ENCODE results near the gene HBG2. TPM values are rescaled to one million over a fixed set of nuclear protein-coding genes. Genes with fewer than 3 reads are reported as not detected.

The HBG2 gene
- total and polyA plus RNA-seq, 10 of the 15 experiments (the other 5 are each of a cell fraction or from before 2014, with no cell fraction given) = 1.1 to 8.3 (median 2.9) TPM; not detected in 5

- no peak for TF ChIP-seq E4F1 (IDR thresholded peaks at IDR 0.05; ENCODE audit: borderline replicate concordance, partially characterized antibody)
- no peak for TF ChIP-seq BMI1 (IDR thresholded peaks at IDR 0.05; ENCODE audit: borderline replicate concordance)
- TF ChIP-seq NR2C1 (IDR thresholded peaks at IDR 0.05) = no peak
- no peak for TF ChIP-seq ETV6 (conservative IDR thresholded peaks at IDR 0.05 in 1 of 2, IDR thresholded peaks at IDR 0.05 in 1 of 2; ENCODE audit: borderline replicate concordance in 1 of 2, low read depth in 1 of 2)
- no peak for TF ChIP-seq CREB1 (IDR thresholded peaks at IDR 0.05; ENCODE audit: low read depth)
- TF ChIP-seq SREBF2 (IDR thresholded peaks at IDR 0.05; ENCODE audit: low read length) = no peak
- no peak for TF ChIP-seq CUX1 (IDR thresholded peaks at IDR 0.05; ENCODE audit: insufficient replicate concordance, low read depth, low read length)
- TF ChIP-seq HDGF (IDR thresholded peaks at IDR 0.05) = no peak
- TF ChIP-seq SUPT20H (IDR thresholded peaks at IDR 0.05; ENCODE audit: borderline replicate concordance, control insufficient read depth, low read depth, low read length) = no peak
- TF ChIP-seq LARP7 (IDR thresholded peaks at IDR 0.05) = no peak
- TF ChIP-seq ZBED1 (IDR thresholded peaks at IDR 0.05; ENCODE audit: borderline replicate concordance) = no peak
- no peak for TF ChIP-seq TAF1 (IDR thresholded peaks at IDR 0.05; ENCODE audit: borderline replicate concordance, low read depth, low read length)
These were observed 15.2 kb upstream of the HBG2 start, which contains the start of gene HBE1 (continued) for GRCh38 chr11:5269715-5270147.

Data from GM12878 (cell line).